Uterus (tissue), 2 donors: ENCODE results near the gene PLEKHD1.
"Not testable (repeated sequence)": the region's sequence is repeated elsewhere in the genome, so short reads cannot be mapped to it uniquely, and the experiment has no call there.

Experiments used
- CTCF ChIP-seq, 4 experiments: fragments of 200-600 bp in 2 of 4; fragments of 450-650 bp in 2 of 4; sonication (generic) in 2 of 4; IDR thresholded peaks; one replicate each; pipeline ENCODE4 v1.5.1; 2016 to 2019; ENCODE audit warnings: antibody characterized with exemption in 4 of 4, mild to moderate bottlenecking in 2 of 4, moderate library complexity in 1 of 4
- POLR2A ChIP-seq, 2 donors: fragments of 450-650 bp; IDR thresholded peaks; one replicate each; pipeline ENCODE4 v1.6.1; 2016; ENCODE audit warnings: antibody characterized with exemption in 2 of 2, mild to moderate bottlenecking in 1 of 2, moderate library complexity in 1 of 2

- not testable (repeated sequence) for TF ChIP-seq CTCF, POLR2A (IDR thresholded peaks at IDR 0.05)
Observed at GRCh38 chr14:69478055-69478454, 6.5 kb upstream of the PLEKHD1 start.
